Glomerular visceral epithelial cell (primary cell): ENCODE data around the gene CORO7.

Experiments used
- DNase-seq: peaks from one replicate; pipeline ENCODE4 v3.0.0-alpha.2; 2016; ENCODE audit errors: extremely low spot score

The CORO7 gene

DNA sequence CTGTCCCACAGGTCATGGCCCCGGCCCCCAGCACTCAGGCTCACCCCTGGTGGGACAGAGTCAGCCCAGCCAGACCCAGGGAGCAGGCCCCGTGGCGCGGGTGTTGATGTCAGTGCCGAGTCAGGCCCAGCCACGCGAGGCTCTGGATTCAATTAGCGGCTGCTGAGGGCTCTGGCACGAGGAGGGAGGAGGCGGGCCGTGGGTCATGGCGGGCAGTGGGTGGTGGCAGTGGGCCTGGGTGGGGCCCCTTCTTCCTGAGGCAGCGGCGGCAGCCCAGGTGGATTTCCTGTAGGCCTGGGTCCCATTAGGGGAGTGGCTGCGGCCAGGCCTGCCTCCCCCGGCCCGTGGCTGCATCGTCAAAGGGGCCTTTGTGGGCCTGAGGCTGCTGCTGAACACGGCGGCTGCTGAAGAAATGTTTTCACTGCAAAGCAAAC lies 31.9 kb downstream of the CORO7 start:
- no peak for DNase-seq

DNA sequence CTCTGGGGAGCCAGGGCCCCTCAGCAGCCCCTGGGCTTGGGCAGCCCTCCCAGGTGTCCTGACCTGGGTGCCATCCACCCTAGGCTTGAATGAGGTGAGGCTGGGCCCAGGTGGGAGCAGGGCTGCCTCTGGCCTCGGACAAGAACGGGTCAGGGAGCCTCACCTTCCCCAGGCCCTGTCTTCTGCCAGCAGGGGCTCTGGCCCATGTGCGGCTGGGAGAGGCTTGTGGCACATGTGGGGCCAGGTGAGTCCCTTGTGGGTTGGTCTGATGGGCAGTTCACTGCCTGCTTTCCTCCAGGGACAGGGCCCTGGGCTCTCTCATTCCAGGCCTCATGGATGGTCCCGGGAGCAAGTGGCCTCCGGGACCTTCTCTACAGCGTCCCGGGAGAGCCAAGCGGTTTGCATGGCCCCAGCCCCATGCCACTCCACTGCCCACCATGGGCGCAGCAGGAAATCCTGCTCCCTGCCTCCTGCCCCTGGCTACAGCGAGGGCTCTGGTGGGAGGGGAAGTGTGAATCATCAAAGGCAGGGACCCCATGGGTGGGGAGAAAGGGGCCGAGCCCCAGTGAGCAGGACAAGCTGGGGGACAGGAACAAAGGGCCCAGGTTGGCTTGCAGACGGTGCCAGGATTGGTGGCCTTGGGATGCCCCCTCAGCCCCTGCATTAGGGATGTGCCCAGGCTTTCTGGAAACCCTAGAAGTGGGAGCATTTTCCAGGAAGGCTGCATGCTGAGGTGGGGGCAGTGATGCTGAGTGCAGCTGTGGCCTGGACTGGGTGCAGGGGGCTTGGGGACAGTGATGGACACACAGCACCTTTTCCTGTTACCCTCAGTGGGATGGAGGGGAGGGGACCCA lies 32.6 kb downstream of the CORO7 start:
- no peak for DNase-seq

DNA sequence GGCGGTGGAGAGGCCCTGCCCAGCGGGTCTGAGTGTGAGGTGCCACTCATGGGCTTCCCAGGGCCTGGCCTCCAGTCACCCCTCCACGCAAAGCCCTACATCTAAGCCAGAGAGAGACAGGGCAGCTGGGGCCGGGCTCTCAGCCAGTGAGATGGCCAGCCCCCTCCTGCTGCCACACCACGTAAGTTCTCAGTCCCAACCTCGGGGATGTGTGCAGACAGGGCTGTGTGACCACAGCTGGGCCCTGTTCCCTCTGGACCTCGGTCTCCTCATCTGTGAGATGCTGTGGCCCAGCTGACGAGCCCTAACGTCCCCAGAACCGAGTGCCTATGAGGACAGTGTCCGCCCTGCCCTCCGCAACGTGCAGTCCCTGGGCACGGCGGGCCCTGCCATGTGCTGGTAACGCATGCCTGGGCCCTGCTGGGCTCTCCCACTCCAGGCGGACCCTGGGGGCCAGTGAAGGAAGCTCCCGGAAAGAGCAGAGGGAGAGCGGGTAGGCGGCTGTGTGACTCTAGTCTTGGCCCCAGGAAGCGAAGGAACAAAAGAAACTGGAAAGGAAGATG lies 33.5 kb downstream of the CORO7 start:
- no peak for DNase-seq

DNA sequence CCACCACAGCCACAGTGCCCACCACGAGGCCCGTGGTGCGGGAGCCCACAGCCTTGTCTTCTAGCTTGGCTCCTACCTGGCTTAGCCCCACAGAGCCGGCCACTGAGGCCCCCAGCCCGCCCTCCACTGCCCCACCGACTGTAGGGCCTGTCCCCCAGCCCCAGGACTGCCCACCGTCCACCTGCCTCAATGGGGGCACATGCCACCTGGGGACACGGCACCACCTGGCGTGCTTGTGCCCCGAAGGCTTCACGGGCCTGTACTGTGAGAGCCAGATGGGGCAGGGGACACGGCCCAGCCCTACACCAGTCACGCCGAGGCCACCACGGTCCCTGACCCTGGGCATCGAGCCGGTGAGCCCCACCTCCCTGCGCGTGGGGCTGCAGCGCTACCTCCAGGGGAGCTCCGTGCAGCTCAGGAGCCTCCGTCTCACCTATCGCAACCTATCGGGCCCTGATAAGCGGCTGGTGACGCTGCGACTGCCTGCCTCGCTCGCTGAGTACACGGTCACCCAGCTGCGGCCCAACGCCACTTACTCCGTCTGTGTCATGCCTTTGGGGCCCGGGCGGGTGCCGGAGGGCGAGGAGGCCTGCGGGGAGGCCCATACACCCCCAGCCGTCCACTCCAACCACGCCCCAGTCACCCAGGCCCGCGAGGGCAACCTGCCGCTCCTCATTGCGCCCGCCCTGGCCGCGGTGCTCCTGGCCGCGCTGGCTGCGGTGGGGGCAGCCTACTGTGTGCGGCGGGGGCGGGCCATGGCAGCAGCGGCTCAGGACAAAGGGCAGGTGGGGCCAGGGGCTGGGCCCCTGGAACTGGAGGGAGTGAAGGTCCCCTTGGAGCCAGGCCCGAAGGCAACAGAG lies 34.2 kb downstream of the CORO7 start:
- no peak for DNase-seq

DNA sequence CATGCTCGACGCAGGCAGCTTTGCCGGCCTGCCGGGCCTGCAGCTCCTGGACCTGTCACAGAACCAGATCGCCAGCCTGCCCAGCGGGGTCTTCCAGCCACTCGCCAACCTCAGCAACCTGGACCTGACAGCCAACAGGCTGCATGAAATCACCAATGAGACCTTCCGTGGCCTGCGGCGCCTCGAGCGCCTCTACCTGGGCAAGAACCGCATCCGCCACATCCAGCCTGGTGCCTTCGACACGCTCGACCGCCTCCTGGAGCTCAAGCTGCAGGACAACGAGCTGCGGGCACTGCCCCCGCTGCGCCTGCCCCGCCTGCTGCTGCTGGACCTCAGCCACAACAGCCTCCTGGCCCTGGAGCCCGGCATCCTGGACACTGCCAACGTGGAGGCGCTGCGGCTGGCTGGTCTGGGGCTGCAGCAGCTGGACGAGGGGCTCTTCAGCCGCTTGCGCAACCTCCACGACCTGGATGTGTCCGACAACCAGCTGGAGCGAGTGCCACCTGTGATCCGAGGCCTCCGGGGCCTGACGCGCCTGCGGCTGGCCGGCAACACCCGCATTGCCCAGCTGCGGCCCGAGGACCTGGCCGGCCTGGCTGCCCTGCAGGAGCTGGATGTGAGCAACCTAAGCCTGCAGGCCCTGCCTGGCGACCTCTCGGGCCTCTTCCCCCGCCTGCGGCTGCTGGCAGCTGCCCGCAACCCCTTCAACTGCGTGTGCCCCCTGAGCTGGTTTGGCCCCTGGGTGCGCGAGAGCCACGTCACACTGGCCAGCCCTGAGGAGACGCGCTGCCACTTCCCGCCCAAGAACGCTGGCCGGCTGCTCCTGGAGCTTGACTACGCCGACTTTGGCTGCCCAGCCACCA lies 35.1 kb downstream of the CORO7 start:
- DNase-seq: no peak

DNA sequence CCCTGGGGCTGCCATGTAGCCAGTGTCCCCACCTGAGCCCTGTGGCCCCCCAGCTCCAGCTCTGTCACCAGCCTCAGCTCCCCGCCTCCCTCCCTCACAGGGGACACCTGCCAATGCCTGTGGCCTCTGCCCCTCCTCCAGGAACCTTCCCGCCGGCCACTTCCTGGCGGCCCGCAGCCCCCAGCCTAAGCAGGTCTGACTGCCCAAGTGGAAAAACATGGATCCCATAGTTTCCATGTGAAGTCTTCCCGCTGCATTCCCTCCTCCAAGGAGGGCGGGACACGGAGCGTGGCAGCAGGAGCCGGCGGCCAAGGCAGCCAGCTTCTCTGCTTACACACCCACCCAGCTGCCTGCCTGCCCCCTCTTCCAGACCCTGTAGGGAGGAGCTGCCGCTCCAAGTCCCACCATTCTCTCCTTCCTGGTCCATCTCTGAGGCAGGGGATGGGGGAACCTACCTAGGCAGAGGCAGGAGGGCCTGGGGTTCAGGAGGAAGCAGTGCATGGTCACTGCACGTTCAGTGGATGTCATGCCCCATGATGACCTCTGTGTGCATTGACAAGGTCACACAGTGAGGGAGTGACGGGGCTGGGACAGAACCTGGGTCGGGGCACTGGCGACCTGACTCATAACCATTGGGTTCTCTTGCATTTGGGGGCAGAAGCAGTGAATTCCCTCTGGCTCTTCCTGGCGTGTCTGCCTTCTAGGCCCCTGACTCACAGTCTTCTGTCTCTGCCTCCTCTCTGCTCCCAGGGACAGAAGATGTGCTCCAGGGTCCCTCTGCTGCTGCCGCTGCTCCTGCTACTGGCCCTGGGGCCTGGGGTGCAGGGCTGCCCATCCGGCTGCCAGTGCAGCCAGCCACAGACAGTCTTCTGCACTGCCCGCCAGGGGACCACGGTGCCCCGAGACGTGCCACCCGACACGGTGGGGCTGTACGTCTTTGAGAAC lies 36.0 kb downstream of the CORO7 start:
- peak; percentile 52 for DNase-seq

DNA sequence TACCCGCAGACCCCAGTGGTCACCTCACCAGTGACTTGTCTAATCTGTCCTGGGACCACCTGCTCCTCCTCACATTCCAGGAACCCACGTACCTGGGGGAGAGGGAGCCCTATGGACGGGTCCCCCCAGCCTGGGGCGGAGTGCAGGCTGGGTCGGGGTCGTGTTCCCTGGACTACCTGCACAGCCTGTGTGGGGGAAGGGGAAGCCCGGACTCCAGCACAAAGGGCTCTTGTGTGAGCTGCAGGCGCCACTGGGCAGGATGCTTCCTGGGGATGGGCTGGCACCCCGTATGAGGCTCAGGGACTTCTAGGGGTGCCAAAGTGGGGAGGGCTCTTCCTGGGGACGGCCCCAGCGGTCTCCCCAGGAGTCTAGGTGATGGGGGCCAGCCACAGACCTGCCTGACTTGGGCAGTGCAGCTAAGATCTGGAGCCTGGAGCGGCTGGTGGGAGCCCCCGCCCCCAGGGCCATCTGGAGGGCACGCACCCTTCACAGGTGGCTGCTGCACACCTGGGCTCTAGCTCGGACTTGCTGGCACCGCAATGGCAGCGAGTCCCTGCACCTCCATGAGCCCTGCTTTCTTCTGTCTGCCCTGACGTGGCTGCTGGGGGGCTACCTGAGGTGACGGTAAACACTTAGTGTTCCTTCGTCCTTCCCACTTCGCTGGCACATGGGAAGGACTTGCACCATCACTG lies 37.3 kb downstream of the CORO7 start:
- no peak for DNase-seq

DNA sequence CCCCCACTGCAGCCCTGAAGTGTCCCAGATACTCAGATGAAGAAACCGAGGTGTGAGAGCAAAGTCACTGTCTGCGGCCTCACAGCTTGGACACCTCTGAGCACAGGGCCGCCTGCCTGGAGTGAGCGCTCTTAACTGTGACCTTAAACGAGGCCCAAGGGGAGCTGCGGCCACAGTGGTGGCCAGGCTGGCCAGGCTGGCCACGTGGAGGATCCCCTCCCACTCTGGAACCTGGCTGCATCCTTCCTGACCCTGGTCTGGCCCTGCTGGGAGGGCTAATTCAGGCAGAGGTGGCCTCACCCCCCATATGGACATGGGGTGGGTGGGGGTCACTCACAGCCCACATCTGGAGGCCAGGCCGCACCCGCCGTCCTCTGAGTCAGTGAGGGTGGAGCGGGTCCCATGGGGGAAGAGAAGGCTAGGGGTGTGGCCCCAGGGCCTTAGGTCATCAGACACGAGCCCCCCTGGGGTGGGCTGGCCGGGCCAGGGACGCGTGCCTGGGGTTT lies 38.2 kb downstream of the CORO7 start:
- no peak for DNase-seq

DNA sequence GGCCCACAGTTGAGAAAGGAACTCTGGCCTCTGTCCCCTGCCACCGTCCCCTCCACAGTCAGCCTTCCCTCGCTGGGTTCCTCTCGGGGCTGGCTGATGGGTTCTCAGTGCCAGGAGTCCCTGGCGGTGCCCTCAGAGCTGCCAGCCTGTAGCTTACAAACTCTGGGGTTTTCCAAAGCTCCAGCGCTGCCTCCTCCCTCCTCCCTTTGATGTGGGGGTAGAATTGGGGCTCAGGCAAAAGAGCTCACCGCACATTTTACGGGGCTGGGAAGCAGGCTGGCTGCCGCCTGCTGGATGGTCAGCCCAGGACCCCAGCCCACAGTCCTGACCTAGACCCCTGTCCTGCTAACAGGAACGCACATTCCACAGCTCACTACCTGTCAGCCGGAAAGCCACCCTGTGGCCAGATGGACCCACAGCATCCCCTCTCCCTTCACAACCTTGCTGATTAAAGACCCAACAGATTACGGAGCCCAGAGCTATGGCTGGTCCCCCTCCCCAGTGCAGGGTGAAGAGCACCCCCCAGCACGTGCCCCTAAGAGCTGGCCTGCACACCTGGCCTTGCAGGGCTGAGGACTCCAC lies 38.7 kb downstream of the CORO7 start:
- no peak for DNase-seq

DNA sequence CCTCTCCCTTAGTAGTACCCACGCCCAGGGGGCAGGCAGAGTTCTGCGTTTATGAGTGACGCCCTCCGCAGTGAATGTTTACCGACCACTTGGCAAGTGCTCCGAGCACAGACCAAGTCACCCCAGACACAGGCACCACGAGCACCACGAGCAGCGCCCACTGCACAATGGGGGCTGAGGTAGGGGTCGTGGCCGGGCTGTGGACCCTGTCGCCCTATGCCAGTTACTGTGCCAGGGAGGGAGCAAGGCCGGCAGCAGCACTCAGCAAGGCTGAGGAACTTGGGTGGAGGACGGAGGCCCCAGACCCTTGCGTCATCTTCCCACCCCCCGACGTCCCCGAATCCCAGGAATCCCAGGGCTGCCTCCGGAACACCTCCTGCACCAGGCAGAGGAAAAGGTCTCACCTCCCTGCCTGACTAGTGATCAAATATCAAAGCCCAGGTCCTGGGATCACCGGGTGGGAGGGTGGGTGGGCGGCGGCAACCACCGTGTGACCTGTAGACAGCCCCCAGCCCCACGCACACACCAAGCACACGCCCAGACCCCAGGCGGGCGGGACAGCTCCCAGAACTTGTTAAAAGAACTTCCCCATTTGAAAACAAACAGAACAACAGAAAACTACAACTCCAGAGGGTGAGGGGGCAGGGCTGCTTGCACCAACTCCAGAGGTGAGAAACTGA lies 39.4 kb downstream of the CORO7 start:
- DNase-seq: no peak

DNA sequence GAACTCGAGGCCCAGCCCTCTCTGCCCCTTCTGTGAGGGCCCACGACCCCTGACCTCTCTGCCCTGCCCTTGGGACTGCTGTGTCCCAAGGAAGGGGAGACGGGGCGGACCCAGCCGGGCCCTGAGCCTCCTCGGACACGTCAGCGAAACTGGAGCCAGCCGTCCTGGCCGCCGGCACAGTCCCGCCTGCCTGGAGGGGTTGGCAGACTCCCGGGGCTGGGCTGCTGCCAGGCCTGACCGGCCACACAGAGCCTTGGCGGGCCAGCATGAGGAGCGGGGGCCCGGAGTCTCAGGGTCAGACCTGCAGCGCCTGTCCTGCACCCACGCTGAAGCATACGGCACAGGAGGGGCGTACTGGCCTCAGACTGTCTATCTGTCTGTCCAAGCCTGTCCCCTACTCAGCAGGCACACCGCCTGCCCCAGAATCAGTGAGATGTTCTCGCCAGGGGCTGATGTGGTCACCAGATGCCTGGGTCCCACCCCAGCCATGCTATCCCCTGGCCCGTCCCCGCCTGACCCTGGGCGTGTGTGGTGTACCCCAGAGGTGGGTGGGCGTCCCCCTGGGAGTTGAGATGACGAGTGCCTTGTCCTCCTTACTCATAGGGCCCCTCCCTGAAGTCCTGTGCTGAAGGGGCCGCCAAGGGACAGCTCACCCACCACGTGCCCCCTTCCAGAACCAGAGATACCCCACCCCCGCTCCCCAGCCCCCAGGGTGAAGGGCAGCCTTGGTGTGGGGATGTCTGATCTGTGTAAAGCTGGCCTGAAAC lies 40.1 kb downstream of the CORO7 start:
- DNase-seq: peak; percentile 54

DNA sequence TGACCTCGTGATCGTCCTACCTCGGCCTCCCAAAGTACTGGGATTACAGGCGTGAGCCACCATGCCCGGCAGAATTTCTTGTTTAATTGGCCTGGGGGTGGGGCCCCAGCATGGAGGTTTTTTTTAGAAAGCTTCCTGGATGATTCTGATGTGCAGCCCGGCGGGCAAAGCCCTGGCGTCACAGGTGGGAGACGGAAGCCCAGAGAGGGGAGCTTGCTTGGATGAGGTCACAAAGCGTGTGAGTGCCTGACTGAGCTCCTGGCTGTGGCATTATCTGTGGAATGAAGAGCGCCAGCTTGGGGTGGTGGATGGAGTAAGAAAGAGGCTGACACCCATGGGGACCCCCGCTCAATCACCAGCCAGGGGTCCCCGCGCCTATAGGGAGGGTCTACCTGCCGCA lies 40.7 kb downstream of the CORO7 start:
- DNase-seq: no peak

DNA sequence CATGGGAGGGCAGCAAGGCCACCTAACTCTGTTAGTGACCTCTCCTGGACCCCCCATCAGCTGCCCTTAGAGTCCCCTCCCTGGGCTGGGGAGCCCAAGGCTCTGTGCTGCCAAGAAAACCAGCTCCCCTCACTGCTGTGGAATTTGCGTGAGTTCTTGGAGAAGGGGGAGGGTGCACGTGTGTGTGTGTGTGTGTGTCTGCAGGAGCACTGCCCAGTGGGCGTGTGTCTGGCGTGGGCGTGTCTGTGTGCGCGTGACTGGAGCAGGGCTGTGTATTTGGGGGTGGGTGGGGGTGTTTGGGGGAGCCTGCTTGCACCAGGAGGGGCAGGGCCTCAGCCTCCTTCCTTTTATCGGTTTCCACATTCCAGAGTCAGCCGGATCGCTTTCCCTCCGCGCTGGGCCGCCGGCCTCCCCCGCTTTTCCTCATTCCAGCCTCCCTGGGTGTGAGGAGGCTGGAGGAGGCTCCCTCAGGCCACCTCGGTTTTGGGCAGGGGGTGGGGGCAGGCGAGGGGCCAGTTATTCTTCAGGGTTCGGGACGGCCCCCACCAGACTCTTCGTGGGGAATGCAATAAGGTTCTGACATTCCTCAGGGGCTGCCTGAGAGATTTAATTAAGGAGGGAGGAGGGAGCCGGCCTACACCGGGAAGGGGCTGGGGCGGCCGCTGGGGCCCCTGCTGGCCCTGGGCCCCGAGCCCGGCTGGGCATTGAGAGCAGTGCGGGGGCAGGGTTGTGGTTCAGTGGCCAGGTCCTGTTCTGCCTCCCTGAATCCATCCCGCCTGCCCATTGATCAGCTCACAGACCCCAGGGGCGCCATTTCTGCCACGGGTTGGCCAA lies 42.3 kb downstream of the CORO7 start:
- DNase-seq: peak; percentile 85

DNA sequence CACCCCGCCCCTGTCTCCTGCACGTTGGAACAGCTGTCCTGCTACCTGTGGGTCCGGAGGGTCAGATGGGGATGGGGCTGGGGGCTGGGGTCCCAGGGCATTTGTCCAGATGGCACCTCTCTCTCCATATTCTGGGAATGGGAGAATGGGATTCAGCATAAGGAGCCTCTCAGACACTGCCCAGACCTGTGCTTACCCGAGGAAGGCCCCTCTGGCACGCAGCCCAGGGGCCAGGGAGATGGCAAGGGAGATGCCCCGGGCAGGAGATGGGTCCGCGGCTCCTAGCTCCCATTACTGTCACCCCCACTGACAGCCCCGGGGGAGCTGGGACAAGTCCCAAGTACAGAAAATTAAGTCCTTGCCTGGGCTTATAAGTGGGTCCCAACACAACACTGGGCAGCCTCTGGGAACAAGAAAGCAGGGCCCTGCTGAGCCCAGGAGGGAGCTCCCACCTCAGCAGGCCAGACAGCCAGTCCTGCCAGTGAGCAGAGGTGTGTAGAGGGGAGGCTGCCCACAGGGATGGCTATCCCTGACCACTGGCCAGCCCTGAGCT lies 43.0 kb downstream of the CORO7 start:
- DNase-seq: peak; percentile 58

DNA sequence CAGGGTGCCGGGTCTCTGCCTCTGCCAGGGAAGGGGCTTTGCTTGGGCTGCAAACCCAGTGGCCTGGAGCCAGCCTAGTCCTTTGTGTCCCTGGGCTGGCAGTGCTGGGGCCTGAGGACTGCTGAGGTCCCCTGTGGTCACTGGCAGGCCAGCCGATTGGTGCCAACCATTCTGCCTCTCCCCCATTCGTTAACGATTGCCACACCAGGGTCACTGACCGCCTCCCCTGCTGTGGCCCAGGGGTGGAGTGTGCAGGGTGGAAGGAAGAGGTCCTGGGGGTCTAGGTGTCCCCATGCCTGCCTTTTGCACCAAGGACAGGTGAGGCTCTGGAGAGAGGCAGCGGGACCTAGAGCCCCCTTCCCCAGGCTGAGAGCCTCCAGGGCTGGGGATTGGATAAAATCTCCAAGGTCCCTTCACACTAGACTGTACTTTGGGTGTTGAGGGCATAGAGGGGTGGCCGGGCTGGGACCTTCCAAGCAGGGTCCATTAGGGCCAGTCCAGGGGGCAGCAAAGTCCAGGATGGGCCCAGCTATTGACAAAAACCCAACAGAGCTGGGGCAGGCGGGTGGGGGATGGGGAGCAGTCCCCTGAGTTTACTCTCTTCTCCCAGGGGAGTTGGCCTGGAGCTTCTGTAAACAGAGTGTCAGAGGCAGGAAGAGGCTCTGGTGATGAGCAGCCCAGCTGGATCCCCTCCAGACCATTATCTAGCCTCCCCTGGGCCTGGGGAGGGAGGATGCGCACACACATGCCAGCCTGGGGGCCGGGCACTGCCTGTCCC lies 43.6 kb downstream of the CORO7 start:
- peak; percentile 68 for DNase-seq
